WTC11 (cell line): Measurements from ENCODE around the gene PEX6. TPM values are rescaled to one million over a fixed set of nuclear protein-coding genes. Genes with fewer than 3 reads are reported as not detected.

Experiments
- ATAC-seq: fragments of 200-7000 bp; cut with Tn5 transposase; 2 replicates; pipeline ENCODE4 v1.10.0; 2021; ENCODE audit warnings: mild to moderate bottlenecking, moderate library complexity
- CTCF ChIA-PET: fragments of 300-600 bp; sonication (Branson Sonifier 250); formaldehyde crosslinking; loops from one replicate; lab custom pipeline; 2021; ENCODE audit warnings: antibody characterized with exemption; lab: Charles Lee
- POLR2A ChIA-PET: fragments of 350-600 bp; sonication (Branson Sonifier 250); formaldehyde crosslinking; loops from one replicate; lab custom pipeline; 2021; ENCODE audit warnings: antibody characterized with exemption; lab: Charles Lee
- DNase-seq: peaks from one replicate; pipeline ENCODE4 v3.0.0; 2021; ENCODE audit warnings: low spot score
- H3K27ac Mint-ChIP-seq: 2 replicates; pipeline ENCODE4 v1.8.0; 2021; ENCODE audit warnings: mixed read lengths
- H3K27me3 Mint-ChIP-seq: 2 replicates; pipeline ENCODE4 v1.8.0; 2021; ENCODE audit warnings: low read depth, mild to moderate bottlenecking, moderate library complexity, mixed read lengths
- H3K36me3 Mint-ChIP-seq: 2 replicates; pipeline ENCODE4 v1.8.0; 2021; ENCODE audit warnings: mixed read lengths
- H3K4me1 Mint-ChIP-seq: 2 replicates; pipeline ENCODE4 v1.8.0; 2022; ENCODE audit warnings: mixed read lengths
- H3K4me3 Mint-ChIP-seq: 2 replicates; pipeline ENCODE4 v1.8.0; 2021; ENCODE audit warnings: mild to moderate bottlenecking, moderate library complexity, mixed read lengths
- H3K9me3 Mint-ChIP-seq: 2 replicates; pipeline ENCODE4 v1.8.0; 2021; ENCODE audit warnings: mixed read lengths
- AFF4 ChIP-seq: sonication (generic); formaldehyde crosslinking; IDR thresholded peaks from 2 replicates; pipeline ENCODE4 v1.8.1; 2023; ENCODE audit warnings: mild to moderate bottlenecking, missing genetic modification reagents, borderline replicate concordance
- ATF6 ChIP-seq: sonication (generic); formaldehyde crosslinking; IDR thresholded peaks from 2 replicates; pipeline ENCODE4 v1.8.1; 2023; ENCODE audit warnings: mild to moderate bottlenecking, missing genetic modification reagents
- CBFB ChIP-seq: sonication (generic); formaldehyde crosslinking; IDR thresholded peaks from 2 replicates; pipeline ENCODE4 v1.8.1; 2022; ENCODE audit warnings: mild to moderate bottlenecking, low read depth, missing genetic modification reagents
- EMX1 ChIP-seq: fragments of 250-450 bp; sonication (Bioruptor Pico); IDR thresholded peaks from 2 replicates; pipeline ENCODE4 v1.8.0; 2021; ENCODE audit warnings: mild to moderate bottlenecking
- HMGXB4 ChIP-seq: sonication (generic); formaldehyde crosslinking; IDR thresholded peaks from 2 replicates; pipeline ENCODE4 v1.8.1; 2023; ENCODE audit warnings: mild to moderate bottlenecking, moderate library complexity, missing genetic modification reagents
- IRF1 ChIP-seq: sonication (generic); formaldehyde crosslinking; IDR thresholded peaks from 2 replicates; pipeline ENCODE4 v1.8.0; 2023; ENCODE audit warnings: missing genetic modification reagents
- KAT7 ChIP-seq: sonication (generic); formaldehyde crosslinking; IDR thresholded peaks from 2 replicates; pipeline ENCODE4 v1.8.1; 2023; ENCODE audit warnings: missing genetic modification reagents, mild to moderate bottlenecking, borderline replicate concordance
- MLX ChIP-seq: sonication (generic); formaldehyde crosslinking; IDR thresholded peaks from 2 replicates; pipeline ENCODE4 v1.8.1; 2023; ENCODE audit warnings: mild to moderate bottlenecking, missing genetic modification reagents, moderate library complexity
- MYBL2 ChIP-seq: sonication (generic); formaldehyde crosslinking; IDR thresholded peaks from 2 replicates; pipeline ENCODE4 v1.8.1; 2023; ENCODE audit warnings: mild to moderate bottlenecking, moderate library complexity, missing genetic modification reagents
- NFE2L1 ChIP-seq: sonication (generic); formaldehyde crosslinking; IDR thresholded peaks from 2 replicates; pipeline ENCODE4 v1.8.1; 2023; ENCODE audit warnings: missing genetic modification reagents
- NFYB ChIP-seq: sonication (generic); formaldehyde crosslinking; conservative IDR thresholded peaks from 2 replicates; pipeline ENCODE4 v1.8.0; 2022; ENCODE audit warnings: low read depth, missing genetic modification reagents
- NR1H2 ChIP-seq: sonication (generic); formaldehyde crosslinking; IDR thresholded peaks from 2 replicates; pipeline ENCODE4 v1.9.0; 2021; ENCODE audit warnings: mild to moderate bottlenecking, moderate library complexity, missing genetic modification reagents
- PRDM15 ChIP-seq: sonication (generic); formaldehyde crosslinking; IDR thresholded peaks from 2 replicates; pipeline ENCODE4 v1.8.0; 2022; ENCODE audit warnings: missing genetic modification reagents
- RORB ChIP-seq: fragments of 250-450 bp; sonication (Bioruptor Pico); IDR thresholded peaks from 2 replicates; pipeline ENCODE4 v1.9.0; 2021; ENCODE audit warnings: mild to moderate bottlenecking
- TCF7 ChIP-seq: sonication (generic); formaldehyde crosslinking; IDR thresholded peaks from 2 replicates; pipeline ENCODE4 v1.8.0; 2022; ENCODE audit warnings: mild to moderate bottlenecking, low read depth, missing genetic modification reagents, moderate library complexity
- TEAD1 ChIP-seq: sonication (generic); formaldehyde crosslinking; IDR thresholded peaks from 2 replicates; pipeline ENCODE4 v1.8.0; 2022; ENCODE audit warnings: mild to moderate bottlenecking, missing genetic modification reagents
- TP53 ChIP-seq: sonication (generic); formaldehyde crosslinking; IDR thresholded peaks from 2 replicates; pipeline ENCODE4 v1.8.1; 2023; ENCODE audit warnings: mild to moderate bottlenecking, missing genetic modification reagents
- USF2 ChIP-seq: sonication (generic); formaldehyde crosslinking; IDR thresholded peaks from 2 replicates; pipeline ENCODE4 v1.8.1; 2023; ENCODE audit warnings: mild to moderate bottlenecking, missing genetic modification reagents, moderate library complexity
- ZBTB21 ChIP-seq: sonication (generic); formaldehyde crosslinking; IDR thresholded peaks from 2 replicates; pipeline ENCODE4 v1.8.1; 2023; ENCODE audit warnings: mild to moderate bottlenecking, missing genetic modification reagents, borderline replicate concordance
- ZNF121 ChIP-seq: sonication (generic); formaldehyde crosslinking; IDR thresholded peaks from 2 replicates; pipeline ENCODE4 v1.8.0; 2023; ENCODE audit warnings: missing genetic modification reagents
- ZNF219 ChIP-seq: sonication (generic); formaldehyde crosslinking; IDR thresholded peaks from 2 replicates; pipeline ENCODE4 v1.8.0; 2023; ENCODE audit warnings: missing genetic modification reagents, mild to moderate bottlenecking, borderline replicate concordance
- ZNF317 ChIP-seq: sonication (generic); formaldehyde crosslinking; IDR thresholded peaks from 2 replicates; pipeline ENCODE4 v1.8.1; 2023; ENCODE audit warnings: low read depth, mild to moderate bottlenecking, moderate library complexity, missing genetic modification reagents, borderline replicate concordance
- total RNA-seq: library from RNA; stranded (reverse); gene quantifications from 3 replicates; pipeline ENCODE4 v1.2.3, GENCODE V29; 2021

PEX6 gene
- total RNA-seq, 1 experiment from 2014 or later: 8.2 TPM

- Mint-ChIP-seq H3K4me1 (no peaks in the 10 kb centered on the region), H3K27ac (no peak overlapping the region), H3K9me3 (no peaks in the 10 kb centered on the region), H3K4me3 (no peak overlapping the region), H3K36me3 (no peaks in the 10 kb centered on the region), H3K27me3 (no peaks in the 10 kb centered on the region)
- DNase-seq: no peak
- ChIA-PET CTCF (interaction anchor here (1.3 kb wide), 1 partner anchor 58 kb away, joined by 3 read pairs; no protein-coding TSS in a partner anchor), POLR2A (interaction anchor here (2.7 kb wide), 1 partner anchor 14 kb away, joined by 9 read pairs; the partner anchor contains the start of gene PPP2R5D)
- ATAC-seq: no peak
- TF ChIP-seq IRF1 (CRISPR knock-in tag): no peak
- TF ChIP-seq CBFB: no peak
- no peak for TF ChIP-seq NR1H2 (CRISPR knock-in tag)
- TF ChIP-seq PRDM15: no peak
- TF ChIP-seq ZNF219: no peak
- no peak for TF ChIP-seq ZBTB21 (CRISPR knock-in tag)
- no peak for TF ChIP-seq NFE2L1 (CRISPR knock-in tag)
- TF ChIP-seq TCF7: no peak
- TF ChIP-seq TP53 (CRISPR knock-in tag): no peak
- TF ChIP-seq NFYB: no peak
- TF ChIP-seq ZNF121 (CRISPR knock-in tag): no peak
- no peak for TF ChIP-seq MYBL2
- no peak for TF ChIP-seq HMGXB4 (CRISPR knock-in tag)
- TF ChIP-seq KAT7: no peak
- TF ChIP-seq TEAD1 (CRISPR knock-in tag): no peak
Measured at GRCh38 chr6:42969934-42970333, 9.0 kb downstream of the PEX6 start.

GRCh38 chr6:42969431-42969830, 9.6 kb downstream of the PEX6 start:
- no peak overlapping the region for H3K27ac Mint-ChIP-seq
- DNase-seq (no peak), ATAC-seq (no peak)
- ChIA-PET CTCF (interaction anchor here (0.7 kb wide), 1 partner anchor 9 kb away, joined by 4 read pairs; the partner anchor contains the start of gene PEX6), POLR2A (interaction anchor here (0.6 kb wide), 1 partner anchor 16 kb away, joined by 5 read pairs; no protein-coding TSS in a partner anchor)
- no peaks in the 10 kb centered on the region for H3K9me3 Mint-ChIP-seq
- no peaks in the 10 kb centered on the region for H3K4me1 Mint-ChIP-seq
- H3K27me3 Mint-ChIP-seq: no peaks in the 10 kb centered on the region
- no peak overlapping the region for H3K4me3 Mint-ChIP-seq
- no peaks in the 10 kb centered on the region for H3K36me3 Mint-ChIP-seq
- TF ChIP-seq MLX (CRISPR knock-in tag): no peak
- TF ChIP-seq EMX1 (CRISPR knock-in tag): no peak
- TF ChIP-seq ZNF317: no peak
- no peak for TF ChIP-seq RORB (CRISPR knock-in tag)
- no peak for TF ChIP-seq TCF7
- TF ChIP-seq ATF6 (CRISPR knock-in tag): no peak
- no peak for TF ChIP-seq USF2 (CRISPR knock-in tag)
- no peak for TF ChIP-seq AFF4 (CRISPR knock-in tag)
